Fibroblast of lung (primary cell): ENCODE results near the gene DCN.

Source experiments
- CTCF ChIP-seq, 2 donors: IDR thresholded peaks in 1 of 2; conservative IDR thresholded peaks in 1 of 2; 1 replicate in 1 of 2; 2 replicates in 1 of 2; pipeline ENCODE4 v1.5.1; 2011 to 2012; ENCODE audit warnings: low read length in 2 of 2, control low read depth in 1 of 2, inconsistent platforms in 1 of 2, low read depth in 1 of 2, mild to moderate bottlenecking in 1 of 2
- EZH2 ChIP-seq: IDR thresholded peaks from 2 replicates; pipeline ENCODE4 v1.5.1; 2012; ENCODE audit warnings: low read length, control low read depth, mild to moderate bottlenecking; ENCODE audit errors: missing control alignments

GRCh38 chr12:91225316-91225715, 42.7 kb upstream of the DCN start:
- no peak for TF ChIP-seq CTCF (conservative IDR thresholded peaks at IDR 0.05 in 1 of 2, IDR thresholded peaks at IDR 0.05 in 1 of 2; ENCODE audit: low read depth in 1 of 2, low read length in 2 of 2)
- no peak for TF ChIP-seq EZH2
